NCI-H1105 treated with DMSO at 0.1 percent for 48 hours (cell line): ENCODE measurements around the gene ZFP69B.

Experiments used
- DNase-seq: peaks from one replicate; lab custom pipeline; 2025; lab: John Stamatoyannopoulos, UW

The ZFP69B gene

GRCh38 chr1:40449684-40450494 is at the start of gene ZFP69B:
ZFP69B (plus strand) TSS chr1:40450476; CDS start chr1:40450962, 486 bp downstream.
- peak; percentile 92 for DNase-seq

GRCh38 chr1:40401473-40402201 is 48.6 kb upstream of the ZFP69B start:
- DNase-seq = no peak

- DNase-seq = peak; percentile 65
Observed at GRCh38 chr1:40404670-40405462, 45.4 kb upstream of the ZFP69B start.

GRCh38 chr1:40405812-40406211 is 44.5 kb upstream of the ZFP69B start:
- no peak for DNase-seq

GRCh38 chr1:40407453-40407852 is 42.8 kb upstream of the ZFP69B start:
- DNase-seq = no peak

GRCh38 chr1:40409467-40409866 is 40.8 kb upstream of the ZFP69B start:
- no peak for DNase-seq

- DNase-seq = no peak
Observed at GRCh38 chr1:40411294-40411693, 39.0 kb upstream of the ZFP69B start.

GRCh38 chr1:40411843-40412242 is 38.4 kb upstream of the ZFP69B start:
- no peak for DNase-seq

- no peak for DNase-seq
Observed at GRCh38 chr1:40413527-40414252, 36.6 kb upstream of the ZFP69B start.

GRCh38 chr1:40414331-40414730 is 35.9 kb upstream of the ZFP69B start:
- DNase-seq = no peak

- DNase-seq = no peak
Observed at GRCh38 chr1:40416709-40417108, 33.6 kb upstream of the ZFP69B start.

- peak; percentile 73 for DNase-seq
Observed at GRCh38 chr1:40421431-40422384, 28.6 kb upstream of the ZFP69B start.

- DNase-seq = no peak
Observed at GRCh38 chr1:40422630-40423263, 27.5 kb upstream of the ZFP69B start.

- no peak for DNase-seq
Observed at GRCh38 chr1:40423264-40423642, 27.0 kb upstream of the ZFP69B start.

- DNase-seq = no peak
Observed at GRCh38 chr1:40423951-40424618, 26.2 kb upstream of the ZFP69B start.

GRCh38 chr1:40425198-40425597 is 25.1 kb upstream of the ZFP69B start:
- no peak for DNase-seq

- DNase-seq = no peak
Observed at GRCh38 chr1:40431385-40431784, 18.9 kb upstream of the ZFP69B start.

- no peak for DNase-seq
Observed at GRCh38 chr1:40432644-40433390, 17.5 kb upstream of the ZFP69B start.

GRCh38 chr1:40435471-40435870 is 14.8 kb upstream of the ZFP69B start:
- DNase-seq = no peak
